Inflammatory macrophage treated with lipopolysaccharide for 1 hour (primary cell): ENCODE measurements around the gene GNB3.
"Not testable (repeated sequence)": the region's sequence is repeated elsewhere in the genome, so short reads cannot be mapped to it uniquely, and the experiment has no call there.

Experiments
- DNase-seq, 2 donors: peaks; one replicate each; pipeline ENCODE4 v3.0.0-alpha.2; 2020 to 2022

GNB3 gene

DNA sequence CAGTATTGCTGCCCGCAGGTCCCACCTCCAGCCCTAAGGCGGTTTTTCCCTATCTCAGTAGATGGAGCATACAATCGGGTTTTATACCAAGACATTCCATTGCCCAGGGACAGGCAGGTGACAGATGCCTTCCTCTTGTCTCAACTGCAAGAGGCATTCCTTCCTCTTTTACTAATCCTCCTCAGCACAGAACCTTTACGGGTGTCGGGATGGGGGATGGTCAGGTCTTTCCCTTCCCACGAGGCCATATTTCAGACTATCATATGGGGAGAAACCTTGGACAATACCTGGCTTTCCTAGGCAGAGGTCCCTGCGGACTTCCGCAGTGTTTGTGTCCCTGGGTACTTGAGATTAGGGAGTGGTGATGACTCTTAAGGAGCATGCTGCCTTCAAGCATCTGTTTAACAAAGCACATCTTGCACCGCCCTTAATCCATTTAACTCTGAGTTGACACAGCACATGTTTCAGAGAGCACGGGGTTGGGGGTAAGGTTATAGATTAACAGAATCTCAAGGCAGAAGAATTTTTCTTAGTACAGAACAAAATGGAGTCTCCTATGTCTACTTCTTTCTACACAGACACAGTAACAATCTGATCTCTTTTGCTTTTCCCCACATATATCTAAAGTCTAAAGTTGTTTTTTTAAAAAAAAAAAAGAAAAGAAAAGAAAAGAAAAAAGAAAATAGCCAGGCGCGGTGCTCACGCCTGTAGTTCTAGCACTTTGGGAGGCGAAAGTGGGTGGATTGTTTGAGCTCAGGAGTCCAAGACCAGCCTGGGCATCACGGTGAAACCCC lies 45.7 kb downstream of the GNB3 start:
- not testable (repeated sequence) for DNase-seq

DNA sequence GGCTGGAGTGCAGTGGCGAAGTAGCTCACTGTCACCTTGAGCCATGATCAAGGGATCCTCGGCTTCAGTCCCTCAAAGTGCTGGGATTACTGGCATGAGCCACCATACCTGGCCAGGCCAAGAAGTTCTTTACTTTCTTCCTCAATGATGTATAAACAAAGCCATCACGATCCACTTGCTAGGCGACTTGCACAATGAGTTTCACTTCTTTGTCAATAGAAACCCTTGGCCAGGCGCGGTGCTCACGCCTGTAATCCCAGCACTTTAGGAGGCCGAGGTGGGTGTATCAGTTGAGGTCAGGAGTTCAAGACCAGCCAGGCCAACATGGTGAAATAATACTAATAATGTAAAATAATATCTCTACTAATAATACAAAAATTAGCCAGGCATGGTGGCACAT lies 46.7 kb downstream of the GNB3 start:
- peak; percentile 56 to 64 for DNase-seq

DNA sequence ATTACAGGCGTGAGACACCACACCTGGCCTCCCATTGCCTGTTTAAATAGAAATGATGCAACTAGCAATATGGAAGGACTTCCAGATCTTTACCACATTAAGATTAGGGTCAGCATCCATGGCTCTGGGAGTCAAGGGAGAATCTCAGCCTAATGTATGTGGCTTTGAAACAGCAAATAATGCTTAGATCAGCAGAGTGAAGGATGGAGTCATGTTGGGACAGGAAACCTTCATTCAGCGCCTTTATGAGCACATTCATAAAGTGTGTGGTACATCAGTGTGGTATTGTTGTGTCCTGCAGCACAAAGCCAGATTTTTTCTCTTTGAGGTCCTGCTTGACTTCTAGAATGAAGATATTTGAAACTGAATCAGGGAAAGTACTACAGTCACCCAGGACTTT lies 47.6 kb downstream of the GNB3 start:
- no peak for DNase-seq

DNA sequence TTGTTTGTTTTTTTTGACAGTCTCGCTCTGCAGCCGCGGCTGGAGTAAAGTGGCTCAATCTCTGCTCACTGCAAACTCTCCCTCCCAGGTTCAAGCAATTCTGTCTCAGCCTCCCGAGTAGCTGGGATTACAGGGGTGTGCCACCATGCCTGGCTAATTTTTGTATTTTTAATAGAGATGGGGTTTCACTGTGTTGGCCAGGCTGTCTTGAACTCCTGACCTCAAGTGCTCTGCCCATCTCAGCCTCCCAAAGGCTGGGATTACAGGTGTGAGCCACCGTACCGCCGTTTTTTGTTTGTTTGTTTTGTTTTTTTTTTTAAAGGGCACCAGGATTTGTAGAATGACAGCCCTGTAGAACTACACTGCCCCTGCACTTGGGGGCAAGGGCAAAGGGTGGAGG lies 48.1 kb downstream of the GNB3 start:
- DNase-seq, result not testable (repeated sequence)

DNA sequence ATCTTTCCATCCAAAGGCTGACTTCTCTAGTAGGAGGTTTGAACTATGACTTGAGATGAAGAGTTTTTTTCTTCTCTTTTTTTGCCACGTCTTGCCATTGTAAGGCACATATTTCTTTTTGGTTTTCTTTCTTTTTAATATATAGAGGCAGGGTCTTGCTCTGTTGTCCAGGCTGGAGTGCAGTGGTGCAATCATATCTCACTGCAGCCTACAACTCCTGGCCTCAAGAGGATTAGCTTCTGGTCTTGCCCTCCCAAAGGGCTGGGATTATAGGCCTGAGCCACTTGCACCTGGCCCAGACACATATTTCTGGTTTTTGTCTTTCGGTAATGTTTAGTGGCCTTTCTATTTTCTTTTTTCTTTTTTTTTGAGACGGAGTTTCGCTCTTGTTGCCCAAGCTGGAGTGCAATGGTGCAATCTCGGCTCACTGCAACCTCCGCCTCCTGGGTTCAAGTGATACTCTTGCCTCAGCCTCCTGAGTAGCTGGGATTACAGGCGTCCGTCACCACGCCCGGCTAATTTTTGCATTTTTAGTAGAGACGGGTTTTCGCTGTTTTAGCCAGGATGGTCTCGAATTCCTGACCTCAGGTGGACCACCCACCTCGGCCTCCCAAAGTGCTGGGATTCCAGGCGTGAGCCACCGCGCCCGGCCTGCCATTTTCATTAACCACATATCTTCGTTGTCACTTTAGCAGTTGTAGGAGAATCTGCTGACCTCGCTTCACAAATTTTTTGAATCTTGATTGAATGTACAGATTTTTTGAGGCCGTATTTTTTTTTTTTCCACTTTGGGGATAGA lies 49.2 kb downstream of the GNB3 start:
- DNase-seq, result not testable (repeated sequence)

DNA sequence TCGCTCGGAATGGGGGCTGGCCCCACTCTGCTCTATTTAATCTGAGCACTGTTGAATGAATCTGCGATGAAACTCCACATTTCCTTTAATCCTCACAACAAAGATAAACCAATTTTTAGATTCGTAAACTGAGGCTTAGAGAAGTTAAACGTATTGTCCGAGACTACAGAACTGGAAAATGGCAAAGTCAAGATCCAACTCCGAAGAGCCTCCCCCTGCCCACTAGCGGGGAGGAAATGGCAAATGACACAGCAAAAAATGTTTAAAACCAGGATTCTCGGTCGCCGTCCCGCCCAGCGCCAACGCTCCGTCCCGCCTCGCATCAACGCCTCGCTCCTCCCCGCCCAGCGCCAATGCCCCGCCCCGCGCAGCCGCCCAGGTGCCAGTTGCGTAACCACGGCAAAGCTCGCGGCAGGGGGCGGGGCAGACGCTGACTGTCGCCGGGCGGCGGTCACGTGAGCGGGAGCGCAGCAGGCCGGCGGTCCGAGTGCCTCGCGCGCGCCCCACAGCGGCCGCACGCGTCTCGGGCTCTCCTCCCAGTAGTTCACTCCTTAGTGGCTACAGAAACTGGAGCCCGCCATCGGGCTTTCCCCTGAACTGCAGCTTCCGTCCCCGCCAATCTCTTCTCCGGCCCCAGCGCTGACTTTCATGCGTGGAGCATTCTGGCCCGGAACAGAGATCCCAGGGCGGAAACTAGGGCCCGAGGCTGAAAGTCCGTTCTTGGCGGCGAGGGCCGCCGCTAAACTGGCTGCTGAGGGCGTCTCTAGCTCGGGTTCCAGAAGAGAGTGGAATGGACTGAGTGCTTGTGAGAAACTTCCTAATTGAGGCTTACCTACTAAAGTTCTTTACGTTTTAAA lies 50.3 kb downstream of the GNB3 start:
- DNase-seq, result peak; percentile 95 to 99

DNA sequence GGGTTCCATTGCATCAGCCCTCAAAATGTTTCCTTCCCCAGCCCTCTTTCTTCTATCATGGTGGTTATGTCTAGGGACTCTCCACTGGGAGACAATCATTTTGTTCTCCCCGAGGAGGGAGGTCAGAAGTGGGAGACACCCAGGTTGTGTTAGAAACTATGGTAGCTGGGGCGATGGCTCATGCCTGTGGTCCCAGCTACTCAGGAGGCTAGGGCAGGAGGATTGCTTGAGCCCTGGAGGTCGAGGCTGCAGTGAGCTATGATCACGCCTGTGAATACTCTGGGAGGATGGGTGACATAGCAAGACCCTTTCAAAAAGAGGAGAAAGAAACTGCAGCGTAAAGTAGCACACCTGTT lies 50.9 kb downstream of the GNB3 start:
- DNase-seq, result no peak

DNA sequence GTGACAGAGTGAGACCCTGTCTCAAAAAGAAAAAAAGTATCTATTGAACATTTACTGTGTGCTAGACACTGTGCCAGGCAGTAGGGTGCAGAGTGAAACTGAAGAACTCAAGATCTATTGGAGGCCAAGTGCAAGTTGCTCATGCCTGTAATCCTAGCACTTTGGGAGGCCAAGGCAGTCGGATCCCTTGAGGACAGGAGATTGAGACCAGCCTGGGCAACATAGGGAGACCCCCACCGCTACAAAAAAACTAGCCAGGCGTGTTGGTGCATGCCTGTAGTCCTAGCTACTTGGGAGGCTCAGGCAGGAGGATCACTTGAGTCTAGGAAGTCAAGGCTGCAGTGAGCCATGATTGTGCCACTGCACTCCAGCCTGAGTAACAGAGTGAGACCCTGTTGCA lies 52.0 kb downstream of the GNB3 start:
- DNase-seq, result not testable (repeated sequence)

DNA sequence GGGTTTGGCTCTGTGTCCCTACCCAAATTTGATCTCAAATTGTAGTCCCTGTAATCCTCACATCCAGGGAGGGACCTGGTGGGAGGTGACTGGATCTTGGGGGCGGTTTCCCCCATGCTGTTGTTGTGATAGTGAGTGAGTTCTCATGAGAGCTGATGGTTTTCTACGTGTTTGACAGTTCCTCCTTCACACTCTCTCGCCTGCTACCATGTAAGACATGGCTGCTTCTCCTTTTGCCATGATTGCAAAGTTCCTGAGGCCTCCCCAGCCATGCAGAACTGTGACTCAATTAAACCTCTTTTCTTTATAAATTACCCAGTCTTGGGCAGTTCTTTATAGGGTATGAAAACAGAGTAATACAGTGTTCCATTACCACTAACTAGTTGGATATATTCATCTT lies 53.6 kb downstream of the GNB3 start:
- peak; percentile 30 to 48 for DNase-seq
